Endothelial cell of umbilical vein (primary cell): ENCODE results near the gene MAP1S. TPM values are rescaled to one million over a fixed set of nuclear protein-coding genes. Genes with fewer than 3 reads are reported as not detected.

Experiments
- BruUV-seq: library from RNA; stranded (reverse); fragments of 400-500 nt; replicated peaks from 2 replicates; lab custom pipeline; 2021; lab: Mats Ljungman, UMichigan
- CTCF ChIA-PET: fragments of 300-600, 350-600 bp; sonication (Branson Sonifier 250); formaldehyde crosslinking; loops from one replicate; lab custom pipeline; 2021; ENCODE audit warnings: antibody characterized with exemption, inconsistent platforms; lab: Charles Lee
- POLR2A ChIA-PET: fragments of 300-600, 350-600 bp; sonication (Branson Sonifier 250); formaldehyde crosslinking; loops from one replicate; lab custom pipeline; 2021; ENCODE audit warnings: antibody characterized with exemption, inconsistent platforms; lab: Charles Lee
- DNase-seq: peaks from one replicate; pipeline ENCODE4 v3.0.0-alpha.2; 2011; ENCODE audit warnings: low read depth, low spot score
- FAIRE-seq: peaks from 2 replicates; lab custom pipeline; 2011; peaks lifted over from hg19 to GRCh38; lab: Jason Lieb, UNC
- H2AFZ ChIP-seq: 2 replicates; pipeline ENCODE4 v1.6.0; 2012; ENCODE audit warnings: low read depth, low read length, control low read depth, inconsistent platforms
- H3K27ac ChIP-seq: 2 replicates; pipeline ENCODE4 v1.5.1; 2011; ENCODE audit warnings: low read depth, mild to moderate bottlenecking, control low read depth, low read length, moderate library complexity; ENCODE audit not compliant: insufficient read depth
- H3K27me3 ChIP-seq, 2 experiments: 2 replicates each; pipeline versions ENCODE4 v1.6.0 to v1.6.1; 2011; ENCODE audit warnings: low read length in 2 of 2, mixed read lengths in 1 of 2; ENCODE audit not compliant: control insufficient read depth in 2 of 2, insufficient read depth in 2 of 2
- H3K36me3 ChIP-seq, 2 experiments: 2 replicates in 1 of 2; 3 replicates in 1 of 2; pipeline ENCODE4 v1.5.1; 2011; ENCODE audit warnings: low read length in 2 of 2, mild to moderate bottlenecking in 1 of 2, moderate library complexity in 1 of 2; ENCODE audit not compliant: control insufficient read depth in 2 of 2, insufficient read depth in 2 of 2; ENCODE audit errors: extremely low read depth in 1 of 2
- H3K4me1 ChIP-seq: 3 replicates; pipeline ENCODE4 v1.5.1; 2011; ENCODE audit warnings: mild to moderate bottlenecking, low read length; ENCODE audit not compliant: control insufficient read depth, insufficient read depth; ENCODE audit errors: extremely low read depth
- H3K4me2 ChIP-seq: 2 replicates; pipeline ENCODE4 v1.6.1; 2011; ENCODE audit warnings: low read length, control low read depth, mixed read lengths; ENCODE audit not compliant: insufficient read depth
- H3K4me3 ChIP-seq, 3 experiments: fragments of 200-600 bp in 1 of 3; sonication (generic), shearing (Covaris generic) in 1 of 3; replicated peaks in 1 of 3; 2 replicates each; pipeline ENCODE4 v1.5.1; 2011 to 2016; ENCODE audit warnings: control low read depth in 3 of 3, low read length in 3 of 3, mild to moderate bottlenecking in 2 of 3, inconsistent platforms in 1 of 3, low read depth in 1 of 3, moderate library complexity in 1 of 3; ENCODE audit not compliant: insufficient read depth in 1 of 3
- H3K79me2 ChIP-seq: 2 replicates; pipeline ENCODE4 v1.6.0; 2012; ENCODE audit warnings: low read length, inconsistent platforms; ENCODE audit not compliant: control insufficient read depth, insufficient read depth
- H3K9ac ChIP-seq: replicated peaks from 2 replicates; pipeline ENCODE3; 2011; ENCODE audit warnings: low read length, control low read depth; ENCODE audit not compliant: insufficient read depth; ENCODE audit errors: extremely low read depth
- H3K9me1 ChIP-seq: replicated peaks from 3 replicates; pipeline ENCODE4 v1.6.0; 2011; ENCODE audit warnings: mild to moderate bottlenecking, low read length; ENCODE audit not compliant: control insufficient read depth, insufficient read depth; ENCODE audit errors: extremely low read depth
- H3K9me3 ChIP-seq: replicated peaks from 2 replicates; pipeline ENCODE4 v1.5.1; 2012; ENCODE audit warnings: low read length, inconsistent platforms; ENCODE audit not compliant: control insufficient read depth, insufficient read depth
- H4K20me1 ChIP-seq: replicated peaks from 2 replicates; pipeline ENCODE3; 2011; ENCODE audit warnings: mild to moderate bottlenecking, low read length; ENCODE audit not compliant: control insufficient read depth, insufficient read depth; ENCODE audit errors: extremely low read depth
- EZH2 ChIP-seq: IDR thresholded peaks from 2 replicates; pipeline ENCODE4 v1.6.1; 2012; ENCODE audit warnings: borderline replicate concordance, low read depth, mild to moderate bottlenecking, moderate library complexity, low read length, inconsistent platforms; ENCODE audit not compliant: severe bottlenecking
- FOS ChIP-seq: IDR thresholded peaks from 2 replicates; pipeline ENCODE4 v1.6.1; 2011; ENCODE audit warnings: mild to moderate bottlenecking, low read length, moderate library complexity, borderline replicate concordance; ENCODE audit not compliant: insufficient read depth
- GATA2 ChIP-seq: IDR thresholded peaks from 2 replicates; pipeline ENCODE4 v1.7.0; 2011; ENCODE audit warnings: low read depth, mild to moderate bottlenecking, moderate library complexity, mixed read lengths, low read length; ENCODE audit not compliant: insufficient read length, insufficient read depth
- JUN ChIP-seq: IDR thresholded peaks from 2 replicates; pipeline ENCODE4 v1.6.1; 2011; ENCODE audit warnings: borderline replicate concordance, low read depth; ENCODE audit not compliant: insufficient read length, insufficient read depth
- MAX ChIP-seq: IDR thresholded peaks from 2 replicates; pipeline ENCODE4 v1.6.1; 2011; ENCODE audit not compliant: insufficient read depth, insufficient read length
- MYC ChIP-seq: IDR thresholded peaks from one replicate; pipeline ENCODE4 v1.6.1; 2011; ENCODE audit warnings: mild to moderate bottlenecking, low read depth, low read length
- POLR2A ChIP-seq: IDR thresholded peaks from 2 replicates; pipeline ENCODE4 v1.6.1; 2012; ENCODE audit warnings: low read depth, mild to moderate bottlenecking, control low read depth, low read length
- POLR2AphosphoS5 ChIP-seq: IDR thresholded peaks from 2 replicates; pipeline ENCODE4 v1.6.1; 2012; ENCODE audit warnings: low read depth, mild to moderate bottlenecking, control low read depth, low read length, moderate library complexity; ENCODE audit not compliant: insufficient read depth
- dilution Hi-C: fragments of 300-500 bp; cut with MboI; formaldehyde crosslinking; loops from one replicate; pipeline ENCODE4 v1.15.0; 2019; ENCODE audit warnings: low sequenced_read_pairs; ENCODE audit not compliant: extremely low pct_ligation_motif_present
- intact Hi-C: fragments of 100-400 bp; cut with micrococcal nuclease; formaldehyde crosslinking; loops from one replicate; pipeline ENCODE4 v1.10.0; 2022
- polyA plus RNA-seq, 4 experiments: library from polyadenylated mRNA; depleted of rRNA in 3 of 4; stranded (reverse) in 3 of 4; unstranded in 1 of 4; fragments of >200 nt; gene quantifications; 2 replicates each; pipeline versions ENCODE4 v1.2.1 to v1.2.3, GENCODE V29; 2011 to 2012; ENCODE audit warnings: missing spikeins in 1 of 4
- total RNA-seq: library from RNA; stranded (reverse); gene quantifications from 2 replicates; pipeline ENCODE4 v1.2.3, GENCODE V29; 2021
- TF ChIP-seq, protein P1 (sequence below), 2 donors: IDR thresholded peaks; 1 replicate in 1 of 2; 2 replicates in 1 of 2; pipeline ENCODE4 v1.5.1; 2011; ENCODE audit warnings: low read length in 2 of 2, mild to moderate bottlenecking in 2 of 2, moderate library complexity in 2 of 2, control low read depth in 1 of 2, inconsistent platforms in 1 of 2, low read depth in 1 of 2; ENCODE audit not compliant: insufficient read depth in 1 of 2; ENCODE audit errors: extremely low read depth in 1 of 2

MAP1S gene
- total and polyA plus RNA-seq, 2 donors (not counting 3 experiments of a cell fraction or from before 2014, with no cell fraction given), result 94.8 to 143 TPM

- H3K79me2 ChIP-seq, result no peaks in the 10 kb centered on the region
- H3K9me3 ChIP-seq, result no peaks in the 10 kb centered on the region
- dilution Hi-C loops (no loop called here), intact Hi-C loops (no loop called here)
- no peak overlapping the region for H3K9ac ChIP-seq
- no TSS peak for BruUV-seq
- ChIA-PET POLR2A (no interaction called here), CTCF (interaction anchor here (0.7 to 1.4 kb wide), 3 partner anchors 90 to 272 kb away, joined by 3 to 5 read pairs (median 3); partner anchors contain the start of gene BST2)
- peaks cover 16% of the 10 kb centered on the region for H3K4me1 ChIP-seq
- TF ChIP-seq, protein P1, sequence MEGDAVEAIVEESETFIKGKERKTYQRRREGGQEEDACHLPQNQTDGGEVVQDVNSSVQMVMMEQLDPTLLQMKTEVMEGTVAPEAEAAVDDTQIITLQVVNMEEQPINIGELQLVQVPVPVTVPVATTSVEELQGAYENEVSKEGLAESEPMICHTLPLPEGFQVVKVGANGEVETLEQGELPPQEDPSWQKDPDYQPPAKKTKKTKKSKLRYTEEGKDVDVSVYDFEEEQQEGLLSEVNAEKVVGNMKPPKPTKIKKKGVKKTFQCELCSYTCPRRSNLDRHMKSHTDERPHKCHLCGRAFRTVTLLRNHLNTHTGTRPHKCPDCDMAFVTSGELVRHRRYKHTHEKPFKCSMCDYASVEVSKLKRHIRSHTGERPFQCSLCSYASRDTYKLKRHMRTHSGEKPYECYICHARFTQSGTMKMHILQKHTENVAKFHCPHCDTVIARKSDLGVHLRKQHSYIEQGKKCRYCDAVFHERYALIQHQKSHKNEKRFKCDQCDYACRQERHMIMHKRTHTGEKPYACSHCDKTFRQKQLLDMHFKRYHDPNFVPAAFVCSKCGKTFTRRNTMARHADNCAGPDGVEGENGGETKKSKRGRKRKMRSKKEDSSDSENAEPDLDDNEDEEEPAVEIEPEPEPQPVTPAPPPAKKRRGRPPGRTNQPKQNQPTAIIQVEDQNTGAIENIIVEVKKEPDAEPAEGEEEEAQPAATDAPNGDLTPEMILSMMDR (IDR thresholded peaks at IDR 0.05; ENCODE audit: extremely low read depth in 1 of 2, insufficient read depth in 1 of 2, low read depth in 1 of 2, low read length in 2 of 2), result peak in 1 of 2 donors; percentile 19
- TF ChIP-seq MAX (no peak), POLR2A (no peak)
- DNase-seq (no peak), FAIRE-seq (no peak)
- H3K9me1 ChIP-seq, result no peaks in the 10 kb centered on the region
- no peaks in the 10 kb centered on the region for H3K36me3 ChIP-seq
- no peaks in the 10 kb centered on the region for H4K20me1 ChIP-seq
- H2AFZ ChIP-seq, result no peak overlapping the region
- peaks cover 0 to 4% of the 10 kb centered on the region in 2 experiments for H3K27me3 ChIP-seq
- no peak overlapping the region for H3K4me3 ChIP-seq
- H3K4me2 ChIP-seq, result no peak overlapping the region
- no peak overlapping the region for H3K27ac ChIP-seq
Observed at GRCh38 chr19:17677002-17677401, 42.3 kb upstream of the MAP1S start.

DNA sequence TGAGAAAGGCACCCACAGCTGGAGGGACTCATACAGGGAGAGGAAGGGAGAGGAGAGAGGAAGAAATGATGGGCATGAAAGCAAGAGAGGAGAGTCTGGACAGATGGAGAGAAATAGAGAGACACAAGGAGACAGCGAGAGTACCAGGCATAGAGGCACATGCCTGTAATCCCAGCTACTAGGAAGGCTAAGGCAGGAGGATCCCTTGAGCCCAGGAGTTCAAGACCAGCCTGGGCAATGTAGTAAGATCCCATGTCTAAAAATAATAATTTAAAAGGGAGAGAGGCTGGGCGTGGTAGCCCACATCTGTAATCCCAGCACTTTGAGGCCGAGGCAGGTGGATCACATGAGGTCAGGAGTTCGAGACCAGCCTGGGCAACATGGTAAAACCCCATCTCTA is 40.4 kb upstream of the MAP1S start:
- TF ChIP-seq, protein P1 (IDR thresholded peaks at IDR 0.05; ENCODE audit: extremely low read depth in 1 of 2, insufficient read depth in 1 of 2, low read depth in 1 of 2, low read length in 2 of 2), result no peak
- TF ChIP-seq MYC (no peak), MAX (no peak), GATA2 (no peak), FOS (no peak), POLR2AphosphoS5 (no peak), JUN (no peak), EZH2 (no peak)
- Histone ChIP-seq H3K9me1 (no peaks in the 10 kb centered on the region), H3K36me3 (no peaks in the 10 kb centered on the region), H3K79me2 (no peaks in the 10 kb centered on the region), H4K20me1 (no peaks in the 10 kb centered on the region), H3K4me2 (no peak overlapping the region), H3K4me1 (peaks cover 16% of the 10 kb centered on the region), H3K27ac (no peak overlapping the region), H3K9me3 (no peaks in the 10 kb centered on the region), H2AFZ (no peak overlapping the region), H3K9ac (no peak overlapping the region), H3K4me3 (no peak overlapping the region), H3K27me3 (peaks cover 0 to 4% of the 10 kb centered on the region in 2 experiments)
- intact Hi-C loops (no loop called here), dilution Hi-C loops (no loop called here)
- POLR2A ChIA-PET, result interaction anchor here (0.6 kb wide), 1 partner anchor 14 kb away, joined by 4 read pairs; no protein-coding TSS in a partner anchor
- FAIRE-seq (no peak), DNase-seq (no peak)
- CTCF ChIA-PET, result interaction anchor here (2.3 kb wide), 1 partner anchor 88 kb away, joined by 8 read pairs; no protein-coding TSS in a partner anchor
- BruUV-seq, result no TSS peak
